Activated T-helper 1 cell treated with Interleukin-2 at 50 U/mL for 16 hours (primary cell): ENCODE data around the gene TIE1.

Experiments used
- DNase-seq: peaks from one replicate; pipeline ENCODE4 v3.0.0-alpha.2; 2020; ENCODE audit warnings: low read depth

Gene TIE1

DNA sequence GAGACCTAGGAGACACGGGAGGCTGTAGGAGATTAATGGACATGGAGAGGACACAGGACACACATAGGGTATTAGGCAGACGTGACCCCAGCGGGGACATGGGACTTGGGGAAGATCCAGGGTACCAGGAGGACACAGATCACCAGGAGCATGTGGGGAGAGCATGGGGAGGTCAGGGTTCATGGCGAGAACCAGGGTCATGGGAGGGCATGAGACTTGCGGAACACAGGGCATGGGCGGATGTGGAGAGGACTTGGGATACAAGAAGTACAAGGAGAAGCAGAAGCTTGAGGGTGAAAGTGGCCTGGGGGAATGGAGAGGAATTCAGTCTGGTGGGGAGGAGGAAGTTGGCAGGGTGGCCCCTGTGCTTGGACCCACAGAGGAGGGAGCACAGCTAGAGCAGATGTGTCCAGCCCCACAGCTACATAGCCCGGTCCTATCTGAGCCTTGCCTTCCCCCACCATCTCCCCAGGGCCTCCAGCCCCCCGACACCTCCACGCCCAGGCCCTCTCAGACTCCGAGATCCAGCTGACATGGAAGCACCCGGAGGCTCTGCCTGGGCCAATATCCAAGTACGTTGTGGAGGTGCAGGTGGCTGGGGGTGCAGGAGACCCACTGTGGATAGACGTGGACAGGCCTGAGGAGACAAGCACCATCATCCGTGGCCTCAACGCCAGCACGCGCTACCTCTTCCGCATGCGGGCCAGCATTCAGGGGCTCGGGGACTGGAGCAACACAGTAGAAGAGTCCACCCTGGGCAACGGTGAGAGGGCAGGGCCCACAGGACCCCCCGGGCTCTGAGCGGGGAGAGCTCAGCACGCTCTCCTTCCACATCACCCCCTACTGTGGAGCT lies 12.1 kb downstream of the TIE1 start:
- DNase-seq, result no peak

DNA sequence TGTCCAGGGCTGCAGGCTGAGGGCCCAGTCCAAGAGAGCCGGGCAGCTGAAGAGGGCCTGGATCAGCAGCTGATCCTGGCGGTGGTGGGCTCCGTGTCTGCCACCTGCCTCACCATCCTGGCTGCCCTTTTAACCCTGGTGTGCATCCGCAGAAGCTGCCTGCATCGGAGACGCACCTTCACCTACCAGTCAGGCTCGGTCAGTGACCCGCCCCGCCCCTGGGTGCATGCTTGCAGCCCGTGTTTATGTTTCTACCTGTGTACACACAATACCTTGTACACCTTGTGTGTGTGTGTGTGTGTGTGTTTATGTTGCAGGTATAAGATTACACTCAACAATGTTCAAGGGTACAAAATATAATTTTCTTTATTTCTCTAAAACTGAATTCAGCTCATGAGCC lies 13.0 kb downstream of the TIE1 start:
- no peak for DNase-seq

- no peak for DNase-seq
Measured at GRCh38 chr1:43314233-43314632, 13.5 kb downstream of the TIE1 start.

DNA sequence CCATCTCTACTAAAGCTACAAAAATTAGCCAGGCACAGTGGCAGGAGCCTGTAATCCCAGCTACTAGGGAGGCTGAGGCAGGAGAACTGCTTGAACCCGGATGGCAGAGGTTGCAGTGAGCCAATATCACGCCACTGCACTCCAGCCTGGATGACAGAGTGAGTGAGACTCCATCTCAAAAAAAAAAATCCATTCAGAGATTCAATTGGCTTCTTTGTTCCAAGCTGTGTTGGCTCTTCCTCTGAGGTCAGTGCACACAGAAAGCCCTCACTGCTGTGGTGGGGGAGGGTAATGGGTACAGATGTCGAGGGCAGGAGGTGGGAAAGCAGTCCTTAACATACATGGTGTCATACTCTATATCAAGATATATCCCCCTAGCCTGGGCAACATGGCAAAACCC lies 14.7 kb downstream of the TIE1 start:
- DNase-seq, result no peak

- DNase-seq, result no peak
Measured at GRCh38 chr1:43315963-43316737, 15.4 kb downstream of the TIE1 start.

GRCh38 chr1:43316738-43317520 lies 16.1 kb downstream of the TIE1 start:
- no peak for DNase-seq

- no peak for DNase-seq
Measured at GRCh38 chr1:43317817-43318471, 17.2 kb downstream of the TIE1 start.

GRCh38 chr1:43318831-43319230 lies 18.0 kb downstream of the TIE1 start:
- DNase-seq, result no peak

DNA sequence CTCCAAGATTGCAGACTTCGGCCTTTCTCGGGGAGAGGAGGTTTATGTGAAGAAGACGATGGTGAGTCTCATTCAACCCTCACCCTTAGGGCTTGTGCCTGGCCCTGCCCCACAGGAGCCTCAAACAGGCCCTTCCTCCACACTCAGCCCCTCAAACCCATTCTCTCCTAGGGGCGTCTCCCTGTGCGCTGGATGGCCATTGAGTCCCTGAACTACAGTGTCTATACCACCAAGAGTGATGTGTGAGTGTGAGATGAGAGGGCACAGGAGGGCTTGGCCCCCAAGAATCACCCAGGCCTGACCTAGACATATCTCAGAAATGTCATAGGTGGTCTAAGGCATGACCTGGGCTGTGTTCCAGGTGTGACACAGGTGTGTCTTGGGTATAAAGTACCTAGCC lies 18.5 kb downstream of the TIE1 start:
- no peak for DNase-seq

DNA sequence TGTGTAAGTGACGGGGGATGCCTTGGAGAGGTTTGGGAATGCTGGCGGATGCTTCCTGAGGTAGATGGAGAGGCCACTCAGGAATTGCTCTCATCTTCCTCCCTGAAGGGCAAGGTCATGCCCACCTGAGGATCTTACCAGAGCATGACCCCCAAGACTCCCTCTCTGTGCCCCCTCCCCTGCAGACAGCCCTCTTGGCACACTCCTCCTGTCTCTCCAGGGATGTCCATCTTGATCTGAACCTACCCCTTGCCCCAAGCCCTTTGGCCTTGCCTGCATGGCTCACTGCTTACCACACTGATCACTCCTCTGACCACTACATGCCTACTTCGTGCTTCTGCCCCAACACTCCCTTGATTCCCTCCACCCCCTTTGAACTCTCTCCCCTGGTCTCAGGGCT lies 19.0 kb downstream of the TIE1 start:
- no peak for DNase-seq

DNA sequence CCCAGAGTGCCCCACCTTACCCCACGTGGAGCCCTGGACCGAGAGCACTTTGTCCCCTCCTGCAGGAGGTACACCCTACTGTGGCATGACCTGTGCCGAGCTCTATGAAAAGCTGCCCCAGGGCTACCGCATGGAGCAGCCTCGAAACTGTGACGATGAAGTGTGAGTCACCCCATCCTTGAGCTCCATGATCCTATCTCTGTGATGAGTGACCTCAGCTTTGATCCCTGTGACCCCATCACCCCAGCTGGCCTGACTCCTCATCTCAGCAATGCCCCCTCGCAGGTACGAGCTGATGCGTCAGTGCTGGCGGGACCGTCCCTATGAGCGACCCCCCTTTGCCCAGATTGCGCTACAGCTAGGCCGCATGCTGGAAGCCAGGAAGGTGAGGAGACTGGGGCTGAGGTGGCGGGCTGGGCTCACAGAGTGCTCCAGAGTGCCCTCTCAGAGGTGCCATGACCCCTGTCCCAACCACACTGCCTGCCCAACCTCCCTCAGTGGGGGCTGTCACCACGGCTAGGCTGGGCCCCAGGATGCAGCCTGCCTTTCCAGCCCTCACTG lies 20.6 kb downstream of the TIE1 start:
- no peak for DNase-seq

DNA sequence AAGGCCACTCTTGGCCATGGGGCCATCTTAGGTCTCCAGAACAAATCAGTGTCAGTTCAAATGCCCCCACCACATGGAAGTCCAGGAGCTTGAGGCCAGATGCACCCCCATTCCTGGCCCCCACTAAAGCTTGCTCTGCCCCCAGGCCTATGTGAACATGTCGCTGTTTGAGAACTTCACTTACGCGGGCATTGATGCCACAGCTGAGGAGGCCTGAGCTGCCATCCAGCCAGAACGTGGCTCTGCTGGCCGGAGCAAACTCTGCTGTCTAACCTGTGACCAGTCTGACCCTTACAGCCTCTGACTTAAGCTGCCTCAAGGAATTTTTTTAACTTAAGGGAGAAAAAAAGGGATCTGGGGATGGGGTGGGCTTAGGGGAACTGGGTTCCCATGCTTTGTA lies 21.7 kb downstream of the TIE1 start:
- DNase-seq, result no peak

DNA sequence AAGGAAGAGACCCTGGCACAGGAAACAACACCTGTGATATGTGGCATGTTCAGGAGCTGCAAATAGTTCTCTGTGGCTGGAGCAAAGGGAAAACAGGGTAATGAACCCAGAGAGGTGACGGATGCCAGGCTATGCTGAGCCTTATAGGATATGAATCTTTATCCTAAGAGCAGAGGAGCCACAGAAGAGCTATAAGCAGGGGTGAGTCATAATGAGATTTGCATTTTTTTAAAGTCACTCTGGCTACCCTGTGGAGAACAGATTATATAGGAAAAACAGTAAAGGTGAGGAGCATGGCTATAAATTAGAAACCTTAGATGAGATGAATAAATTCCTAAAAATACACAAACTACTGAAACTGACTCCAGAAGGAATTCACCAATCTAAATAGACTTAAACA lies 24.0 kb downstream of the TIE1 start:
- DNase-seq, result no peak

DNA sequence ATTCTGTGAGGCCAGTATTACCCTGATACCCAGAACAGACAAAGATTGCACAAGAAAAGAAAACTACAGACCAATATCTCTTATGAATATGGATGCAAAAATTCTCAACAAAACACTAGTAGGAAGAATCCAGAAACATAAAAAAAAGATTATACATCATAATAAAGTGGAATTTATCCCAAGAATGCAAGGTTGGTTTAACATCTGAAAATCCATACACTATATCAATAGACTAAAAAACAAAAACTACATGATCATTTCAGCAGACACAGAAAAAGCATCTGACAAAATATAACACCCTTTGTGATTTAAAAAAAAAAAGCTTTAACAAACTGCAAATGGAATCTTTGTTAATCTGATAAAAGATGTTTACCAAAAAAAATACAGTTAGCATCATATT lies 24.6 kb downstream of the TIE1 start:
- no peak for DNase-seq

- no peak for DNase-seq
Measured at GRCh38 chr1:43327549-43328292, 26.9 kb downstream of the TIE1 start.

DNA sequence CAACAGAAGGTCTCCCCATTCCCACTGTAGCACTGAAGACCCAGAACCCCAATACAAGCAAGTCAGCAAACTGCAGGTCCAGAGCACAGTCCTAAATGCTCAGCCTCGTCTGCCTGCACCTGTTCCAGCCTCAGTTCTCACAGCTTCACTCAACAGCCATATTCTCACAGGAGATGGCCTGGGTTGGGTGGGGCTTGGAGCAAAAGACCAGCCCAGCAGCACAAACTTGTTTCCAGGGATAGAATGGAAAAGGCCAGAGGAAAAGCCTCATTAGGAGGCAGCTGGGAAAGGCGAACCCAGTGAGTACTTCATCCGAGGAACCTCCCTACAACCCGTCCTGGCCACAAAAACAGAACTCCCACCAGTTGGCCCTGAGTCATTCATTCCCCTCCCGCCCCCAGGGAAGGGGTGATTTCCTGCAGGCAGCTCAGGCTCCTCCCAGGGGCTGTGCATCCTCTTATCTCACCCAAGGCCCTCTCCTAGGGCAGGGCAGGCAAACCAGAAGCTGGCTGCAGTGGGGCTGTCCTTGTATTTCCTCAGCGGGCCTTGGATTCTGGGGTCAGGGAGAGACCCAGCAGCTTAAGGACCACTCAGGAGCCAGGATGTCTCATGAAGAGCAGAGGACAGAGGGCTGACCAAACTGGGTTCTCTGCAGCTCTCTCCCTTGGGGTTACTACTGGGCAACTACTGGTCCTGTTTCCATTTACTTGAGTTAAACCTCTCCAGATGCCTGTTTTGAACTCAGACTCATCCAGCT lies 29.4 kb downstream of the TIE1 start:
- DNase-seq, result no peak

- no peak for DNase-seq
Measured at GRCh38 chr1:43331688-43332087, 30.9 kb downstream of the TIE1 start.

GRCh38 chr1:43334453-43335205 lies 33.8 kb downstream of the TIE1 start:
- DNase-seq, result no peak

DNA sequence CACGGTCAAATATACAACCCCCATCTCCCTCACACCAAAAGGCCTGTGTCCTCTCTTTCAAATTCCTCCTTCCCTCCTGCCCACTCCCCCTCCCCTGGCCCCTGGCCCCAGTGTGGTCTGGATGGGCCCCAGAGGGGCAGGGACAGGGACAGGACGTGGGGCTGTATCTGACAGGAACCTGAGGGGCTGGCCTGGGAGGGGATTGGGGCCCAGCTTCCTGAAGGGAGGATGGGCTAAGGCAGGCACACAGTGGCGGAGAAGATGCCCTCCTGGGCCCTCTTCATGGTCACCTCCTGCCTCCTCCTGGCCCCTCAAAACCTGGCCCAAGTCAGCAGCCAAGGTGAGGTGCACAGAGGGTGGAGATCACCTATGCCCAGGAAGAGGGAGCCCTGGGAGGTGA lies 36.8 kb downstream of the TIE1 start, which contains the start of gene MPL:
TSS of gene MPL (plus strand) at position 231 of the 400 bp plus-strand sequence. CDS start at position 262, 31 bp downstream.
- DNase-seq, result no peak
